Calu3 (cell line): ENCODE results near the gene IFITM5. TPM values are rescaled to one million over a fixed set of nuclear protein-coding genes. Genes with fewer than 3 reads are reported as not detected.
"Not testable (repeated sequence)": the region's sequence is repeated elsewhere in the genome, so short reads cannot be mapped to it uniquely, and the experiment has no call there.

Experiments
- BruUV-seq: library from RNA; stranded (reverse); fragments of 400-500 nt; replicated peaks from 2 replicates; lab custom pipeline; 2021; lab: Mats Ljungman, UMichigan
- CTCF ChIA-PET: fragments of 300-600 bp; sonication (Branson Sonifier 250); formaldehyde crosslinking; loops from one replicate; lab custom pipeline; 2022; ENCODE audit warnings: antibody characterized with exemption; lab: Charles Lee
- DNase-seq: peaks from one replicate; pipeline ENCODE4 v3.0.0; 2022
- H3K27ac Mint-ChIP-seq: one replicate; pipeline ENCODE4 v1.8.0; 2022; ENCODE audit warnings: mixed read lengths; ENCODE audit not compliant: unreplicated experiment
- H3K27me3 Mint-ChIP-seq: one replicate; pipeline ENCODE4 v1.8.0; 2022; ENCODE audit warnings: mixed read lengths; ENCODE audit not compliant: unreplicated experiment
- H3K36me3 Mint-ChIP-seq: one replicate; pipeline ENCODE4 v1.8.0; 2022; ENCODE audit warnings: mild to moderate bottlenecking, moderate library complexity, mixed read lengths; ENCODE audit not compliant: insufficient read depth, unreplicated experiment
- H3K4me1 Mint-ChIP-seq: one replicate; pipeline ENCODE4 v1.8.0; 2022; ENCODE audit warnings: mild to moderate bottlenecking, low read depth, mixed read lengths; ENCODE audit not compliant: unreplicated experiment
- H3K4me3 Mint-ChIP-seq: one replicate; pipeline ENCODE4 v1.8.0; 2022; ENCODE audit warnings: mild to moderate bottlenecking, low read depth, moderate library complexity, mixed read lengths; ENCODE audit not compliant: unreplicated experiment
- H3K9me3 Mint-ChIP-seq: one replicate; pipeline ENCODE4 v1.8.0; 2022; ENCODE audit warnings: low read depth, mixed read lengths; ENCODE audit not compliant: unreplicated experiment
- intact Hi-C: fragments of 100-400 bp; cut with micrococcal nuclease; formaldehyde crosslinking; loops from one replicate; pipeline ENCODE4 v1.10.0; 2022; ENCODE audit not compliant: unreplicated experiment
- total RNA-seq: library from RNA; stranded (reverse); gene quantifications from 2 replicates; pipeline ENCODE4 v1.2.3, GENCODE V29; 2022
- TF ChIP-seq, protein P1 (sequence below): fragments of 200-600 bp; IDR thresholded peaks from one replicate; pipeline ENCODE4 v1.8.0; 2022; ENCODE audit warnings: antibody characterized with exemption; ENCODE audit not compliant: unreplicated experiment

The IFITM5 gene
- total RNA-seq, 1 experiment from 2014 or later, result not detected

DNA sequence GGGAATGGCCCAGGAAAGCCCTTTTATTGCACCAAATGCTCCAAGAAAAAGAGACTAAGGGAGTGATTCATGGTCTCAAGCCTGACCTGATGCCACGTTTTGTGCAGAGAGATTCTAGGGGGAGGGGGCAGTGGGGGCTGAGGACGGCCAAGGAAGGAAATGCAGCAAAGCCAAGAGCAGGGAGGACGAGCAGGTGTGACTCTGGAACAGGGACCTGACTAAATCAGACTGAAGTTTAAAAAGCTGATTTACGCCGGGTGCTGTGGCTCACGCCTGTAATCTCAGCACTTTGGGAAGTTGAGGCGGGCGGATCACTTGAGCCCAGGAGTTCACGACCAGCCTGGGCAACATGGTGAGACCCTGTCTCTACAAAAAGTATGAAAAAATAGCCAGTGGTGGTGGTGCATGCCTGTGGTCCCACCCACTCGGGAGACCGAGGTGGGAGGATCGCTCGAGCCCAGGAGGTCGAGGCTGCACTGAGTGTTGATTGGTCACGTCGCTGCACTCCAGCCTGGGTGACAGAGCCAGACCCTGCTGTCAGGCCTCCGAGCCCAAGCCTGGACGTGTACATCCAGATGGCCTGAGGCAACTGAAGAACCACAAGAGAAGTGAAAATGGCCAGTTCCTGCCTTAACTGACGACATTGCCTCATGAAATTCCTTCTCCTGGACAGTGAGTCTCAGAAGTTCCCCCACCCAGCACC is 32.2 kb upstream of the IFITM5 start:
- Mint-ChIP-seq H3K9me3 (no peaks in the 10 kb centered on the region), H3K27me3 (peaks cover 37% of the 10 kb centered on the region), H3K36me3 (no peaks in the 10 kb centered on the region), H3K27ac (no peak overlapping the region), H3K4me1 (no peaks in the 10 kb centered on the region), H3K4me3 (no peak overlapping the region)
- no peak for DNase-seq
- intact Hi-C loops, result no loop called here
- no TSS peak for BruUV-seq
- TF ChIP-seq, protein P1, sequence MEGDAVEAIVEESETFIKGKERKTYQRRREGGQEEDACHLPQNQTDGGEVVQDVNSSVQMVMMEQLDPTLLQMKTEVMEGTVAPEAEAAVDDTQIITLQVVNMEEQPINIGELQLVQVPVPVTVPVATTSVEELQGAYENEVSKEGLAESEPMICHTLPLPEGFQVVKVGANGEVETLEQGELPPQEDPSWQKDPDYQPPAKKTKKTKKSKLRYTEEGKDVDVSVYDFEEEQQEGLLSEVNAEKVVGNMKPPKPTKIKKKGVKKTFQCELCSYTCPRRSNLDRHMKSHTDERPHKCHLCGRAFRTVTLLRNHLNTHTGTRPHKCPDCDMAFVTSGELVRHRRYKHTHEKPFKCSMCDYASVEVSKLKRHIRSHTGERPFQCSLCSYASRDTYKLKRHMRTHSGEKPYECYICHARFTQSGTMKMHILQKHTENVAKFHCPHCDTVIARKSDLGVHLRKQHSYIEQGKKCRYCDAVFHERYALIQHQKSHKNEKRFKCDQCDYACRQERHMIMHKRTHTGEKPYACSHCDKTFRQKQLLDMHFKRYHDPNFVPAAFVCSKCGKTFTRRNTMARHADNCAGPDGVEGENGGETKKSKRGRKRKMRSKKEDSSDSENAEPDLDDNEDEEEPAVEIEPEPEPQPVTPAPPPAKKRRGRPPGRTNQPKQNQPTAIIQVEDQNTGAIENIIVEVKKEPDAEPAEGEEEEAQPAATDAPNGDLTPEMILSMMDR, result no peak
- CTCF ChIA-PET, result no interaction called here

DNA sequence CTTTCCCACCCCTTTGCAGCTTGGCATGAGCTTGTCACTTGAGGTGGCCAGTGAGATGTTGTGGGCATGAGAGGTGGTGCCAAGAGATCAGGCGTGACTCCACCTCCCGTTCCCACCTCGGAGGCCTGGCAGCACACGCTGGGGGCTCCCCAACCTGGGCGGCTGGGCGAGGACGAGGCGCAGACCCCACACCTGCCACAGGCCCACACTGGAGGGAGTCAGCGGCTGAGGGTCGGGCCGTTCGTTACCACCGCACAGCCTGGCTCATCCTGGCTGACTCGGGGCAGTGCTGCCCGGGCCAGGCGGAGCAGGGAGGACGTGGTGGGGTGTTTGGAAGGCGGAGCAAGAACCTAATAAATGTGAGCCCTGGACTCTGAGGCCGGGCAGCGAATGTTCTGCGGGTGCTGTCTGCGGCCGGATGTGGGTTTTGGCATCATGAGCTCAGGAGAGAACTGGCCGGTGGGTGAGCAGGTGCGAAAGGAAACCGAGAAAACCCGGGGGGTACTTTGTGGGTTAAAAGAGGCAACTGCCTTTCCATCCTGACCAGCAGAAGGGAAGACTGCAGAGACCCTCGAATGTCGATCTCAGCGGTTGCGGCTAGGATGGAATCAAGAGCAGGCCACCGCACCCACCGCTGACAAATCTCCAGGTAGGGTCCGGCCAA is 31.5 kb upstream of the IFITM5 start:
- no peaks in the 10 kb centered on the region for H3K9me3 Mint-ChIP-seq
- CTCF ChIA-PET, result no interaction called here
- TF ChIP-seq, protein P1, result no peak
- no peak overlapping the region for H3K4me3 Mint-ChIP-seq
- H3K36me3 Mint-ChIP-seq, result peaks cover 3% of the 10 kb centered on the region
- intact Hi-C loops, result no loop called here
- H3K4me1 Mint-ChIP-seq, result no peaks in the 10 kb centered on the region
- no peak for DNase-seq
- no peak overlapping the region for H3K27ac Mint-ChIP-seq
- no TSS peak for BruUV-seq
- peaks cover 37% of the 10 kb centered on the region for H3K27me3 Mint-ChIP-seq

DNA sequence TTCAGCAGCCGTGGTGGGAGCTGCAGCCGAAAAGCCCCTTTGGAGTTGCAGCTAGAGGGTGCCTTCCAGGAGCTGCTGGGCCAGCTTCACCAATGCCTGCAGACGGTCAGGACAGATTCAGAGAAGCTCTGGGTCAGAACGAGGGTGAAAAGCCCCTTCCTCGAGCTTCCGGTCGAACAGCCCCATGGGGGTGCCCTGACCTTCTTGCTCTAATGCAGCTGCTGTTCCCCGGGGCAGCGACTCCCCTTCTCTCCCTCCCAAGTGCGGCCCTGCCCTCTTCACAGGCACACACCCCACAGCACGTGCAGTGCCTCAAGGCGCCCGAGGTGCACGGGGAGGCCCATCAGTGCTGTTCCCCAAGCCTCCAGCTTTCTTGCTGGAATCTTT is 31.0 kb upstream of the IFITM5 start:
- Mint-ChIP-seq H3K4me1 (no peaks in the 10 kb centered on the region), H3K9me3 (no peaks in the 10 kb centered on the region), H3K27me3 (peaks cover 37% of the 10 kb centered on the region), H3K36me3 (peaks cover 4% of the 10 kb centered on the region), H3K4me3 (no peak overlapping the region), H3K27ac (no peak overlapping the region)
- no TSS peak for BruUV-seq
- intact Hi-C loops, result no loop called here
- TF ChIP-seq, protein P1, result no peak
- CTCF ChIA-PET, result no interaction called here
- no peak for DNase-seq

DNA sequence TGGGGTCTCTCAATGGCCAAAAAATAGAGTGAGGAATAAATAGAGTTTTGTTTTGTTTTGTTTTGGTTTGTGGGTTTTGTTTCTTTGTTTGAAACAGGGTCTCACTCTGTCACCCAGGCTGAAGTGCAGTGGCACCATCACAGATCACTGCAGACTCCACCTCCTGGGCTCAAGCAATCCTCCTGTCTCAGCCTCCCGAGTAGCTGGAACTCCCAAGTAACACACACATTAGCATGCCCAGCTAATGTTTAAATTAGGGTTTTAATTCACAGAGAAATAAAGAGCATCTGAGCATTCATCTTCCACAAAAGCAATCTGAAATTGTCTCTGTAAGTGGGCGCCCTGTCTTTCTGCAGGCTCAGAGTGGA is 30.5 kb upstream of the IFITM5 start:
- no peak for DNase-seq
- H3K36me3 Mint-ChIP-seq, result peaks cover 4% of the 10 kb centered on the region
- intact Hi-C loops, result no loop called here
- H3K4me3 Mint-ChIP-seq, result no peak overlapping the region
- no peak overlapping the region for H3K27ac Mint-ChIP-seq
- H3K27me3 Mint-ChIP-seq, result peaks cover 36% of the 10 kb centered on the region
- no TSS peak for BruUV-seq
- TF ChIP-seq, protein P1, result no peak
- CTCF ChIA-PET, result no interaction called here
- no peaks in the 10 kb centered on the region for H3K4me1 Mint-ChIP-seq
- no peaks in the 10 kb centered on the region for H3K9me3 Mint-ChIP-seq

DNA sequence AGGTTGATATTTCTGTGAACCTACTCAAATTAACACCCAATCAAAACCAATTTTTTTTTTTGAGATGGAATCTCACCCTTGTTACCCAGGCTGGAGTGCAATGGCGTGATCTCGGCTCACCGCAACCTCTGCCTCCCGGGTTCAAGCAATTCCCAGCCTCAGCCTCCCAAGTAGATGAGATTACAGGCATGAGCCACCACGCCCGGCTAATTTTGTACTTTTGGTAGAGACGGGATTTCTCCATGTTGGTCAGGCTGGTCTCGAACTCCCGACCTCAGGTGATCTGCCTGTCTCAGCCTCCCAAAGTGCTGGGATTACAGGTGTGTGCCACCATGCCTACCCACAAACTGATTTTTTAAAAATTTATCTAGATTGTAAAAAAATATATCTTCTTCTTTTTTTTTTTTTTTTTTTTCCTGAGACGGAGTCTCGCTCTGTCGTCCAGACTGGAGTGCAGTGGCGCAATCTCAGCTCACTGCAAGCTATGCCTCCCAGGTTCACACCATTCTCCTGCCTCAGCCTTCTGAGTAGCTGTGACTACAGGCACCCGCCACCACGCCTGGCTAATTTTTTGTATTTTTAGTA is 29.3 kb upstream of the IFITM5 start:
- CTCF ChIA-PET, H3K4me1 Mint-ChIP-seq, H3K27ac Mint-ChIP-seq, H3K36me3 Mint-ChIP-seq, intact Hi-C loops, H3K4me3 Mint-ChIP-seq, H3K9me3 Mint-ChIP-seq, DNase-seq, BruUV-seq: not testable (repeated sequence)
- H3K27me3 Mint-ChIP-seq, result peaks cover 28% of the 10 kb centered on the region
